CD4-positive, alpha-beta T cell (primary cell): ENCODE measurements around the gene VPS36. TPM values are rescaled to one million over a fixed set of nuclear protein-coding genes. Genes with fewer than 3 reads are reported as not detected.

Source experiments
- ATAC-seq: fragments of 200-7000 bp; cut with Tn5 transposase; one replicate; pipeline ENCODE4 v1.10.0; 2022; ENCODE audit warnings: mild to moderate bottlenecking; ENCODE audit not compliant: poor library complexity
- CTCF ChIA-PET: fragments of 350-600 bp; sonication (Branson Sonifier 250); formaldehyde crosslinking; loops from one replicate; lab custom pipeline; 2021; ENCODE audit warnings: antibody characterized with exemption, inconsistent platforms; lab: Charles Lee
- POLR2A ChIA-PET: fragments of 350-600 bp; sonication (Branson Sonifier 250); formaldehyde crosslinking; loops from one replicate; lab custom pipeline; 2021; ENCODE audit warnings: antibody characterized with exemption, inconsistent platforms; lab: Charles Lee
- DNase-seq, 14 experiments: peaks; one replicate each; pipeline ENCODE4 v3.0.0-alpha.2; 2013 to 2020; ENCODE audit warnings: mixed read lengths in 2 of 14
- H3K27ac ChIP-seq, 2 donors: one replicate each; pipeline versions ENCODE4 v1.5.1 to v1.7.0; 2013; ENCODE audit warnings: low read length in 2 of 2, low read depth in 1 of 2, mild to moderate bottlenecking in 1 of 2
- H3K27me3 ChIP-seq, 2 experiments: 1 replicate in 1 of 2; 2 replicates in 1 of 2; pipeline versions ENCODE4 v1.6.1 to v1.7.0; 2013; ENCODE audit warnings: low read length in 2 of 2, control low read depth in 1 of 2, mild to moderate bottlenecking in 1 of 2, moderate library complexity in 1 of 2; ENCODE audit not compliant: insufficient read depth in 2 of 2, control insufficient read depth in 1 of 2
- H3K36me3 ChIP-seq: one replicate; pipeline ENCODE4 v1.6.1; 2013; ENCODE audit warnings: low read length, control low read depth; ENCODE audit not compliant: insufficient read depth
- H3K4me1 ChIP-seq: one replicate; pipeline ENCODE4 v1.6.1; 2013; ENCODE audit warnings: low read length, control low read depth; ENCODE audit not compliant: insufficient read depth
- H3K4me3 ChIP-seq: one replicate; pipeline ENCODE4 v1.5.1; 2013; ENCODE audit warnings: mild to moderate bottlenecking, low read length, moderate library complexity
- H3K9me3 ChIP-seq, 2 experiments: 1 replicate in 1 of 2; 2 replicates in 1 of 2; pipeline versions ENCODE4 v1.6.1 to v1.7.0; 2013; ENCODE audit warnings: low read length in 2 of 2, mild to moderate bottlenecking in 2 of 2, control low read depth in 1 of 2, moderate library complexity in 1 of 2; ENCODE audit not compliant: control insufficient read depth in 1 of 2, insufficient read depth in 1 of 2
- H3K27ac Mint-ChIP-seq: one replicate; pipeline ENCODE4 v1.8.0; 2020; ENCODE audit warnings: mixed read lengths
- H3K27me3 Mint-ChIP-seq: one replicate; pipeline ENCODE4 v1.8.0; 2021; ENCODE audit warnings: mixed read lengths
- H3K36me3 Mint-ChIP-seq: one replicate; pipeline ENCODE4 v1.8.0; 2021; ENCODE audit warnings: low read depth, mixed read lengths
- H3K4me1 Mint-ChIP-seq: one replicate; pipeline ENCODE4 v1.8.0; 2021; ENCODE audit warnings: low read depth, mixed read lengths
- H3K4me3 Mint-ChIP-seq: one replicate; pipeline ENCODE4 v1.8.0; 2020; ENCODE audit warnings: mild to moderate bottlenecking, mixed read lengths
- H3K9me3 Mint-ChIP-seq: one replicate; pipeline ENCODE4 v1.8.0; 2020; ENCODE audit warnings: mixed read lengths
- CTCF ChIP-seq: fragments of 200-600 bp; IDR thresholded peaks from one replicate; pipeline ENCODE4 v1.8.0; 2022; ENCODE audit warnings: antibody characterized with exemption, mild to moderate bottlenecking
- intact Hi-C, 2 experiments: fragments of 100-400 bp; cut with DNase I in 1 of 2; cut with micrococcal nuclease in 1 of 2; formaldehyde crosslinking; loops; one replicate each; pipeline versions ENCODE4 v1.15.1 to v1.9.0; 2023 to 2025; cut with DNase I, micrococcal nuclease
- total RNA-seq, 174 experiments: library from RNA in 2 of 174; stranded (reverse) in 2 of 174; gene quantifications; one replicate each; pipeline ENCODE4 v1.2.3 and lab custom pipeline; 2021 to 2026

The VPS36 gene
- total RNA-seq, 2 experiments from 2014 or later, result 29.9 to 31.0 TPM

- peak within 1 kb of the TSS; percentile 71 for H3K4me3 Mint-ChIP-seq
- Histone ChIP-seq H3K27ac (no peak within 1 kb of the TSS), H3K4me1 (peaks cover 21% of the 10 kb centered on the region), H3K9me3 (peaks cover 0 to 19% of the 10 kb centered on the region in 2 experiments), H3K27me3 (peaks cover 6 to 26% of the 10 kb centered on the region in 2 experiments), H3K36me3 (no peaks in the 10 kb centered on the region), H3K4me3 (peak within 1 kb of the TSS; percentile 55)
- TF ChIP-seq CTCF, result no peak
- peak; percentile 26 for ATAC-seq
- POLR2A ChIA-PET, result no interaction called here
- no peak within 1 kb of the TSS for H3K27ac Mint-ChIP-seq
- H3K4me1 Mint-ChIP-seq, result peaks cover 24% of the 10 kb centered on the region
- CTCF ChIA-PET, result interaction anchor here (0.5 to 0.9 kb wide), 3 partner anchors 44 to 46 kb away, joined by 3 read pairs; no protein-coding TSS in a partner anchor
- peak in 4 of 14 experiments; percentile 2 to 20 (median 10) for DNase-seq
- peaks cover 33% of the 10 kb centered on the region for H3K27me3 Mint-ChIP-seq
- intact Hi-C loops, result no loop called here
- H3K36me3 Mint-ChIP-seq, result no peaks in the 10 kb centered on the region
- no peaks in the 10 kb centered on the region for H3K9me3 Mint-ChIP-seq
Observed at GRCh38 chr13:52405767-52406494, 44.5 kb downstream of the VPS36 start, which contains the start of gene THSD1. Gene THSD1 (minus strand): TSS chr13:52406172. CDS start chr13:52402600, 3,572 bp downstream.

- DNase-seq, result no peak
- Mint-ChIP-seq H3K4me3 (peak overlapping the region; percentile 71), H3K27me3 (peaks cover 33% of the 10 kb centered on the region), H3K36me3 (no peaks in the 10 kb centered on the region), H3K4me1 (peaks cover 24% of the 10 kb centered on the region), H3K27ac (no peak overlapping the region), H3K9me3 (no peaks in the 10 kb centered on the region)
- Histone ChIP-seq H3K4me1 (peaks cover 21% of the 10 kb centered on the region), H3K4me3 (peak overlapping the region; percentile 55), H3K36me3 (no peaks in the 10 kb centered on the region), H3K9me3 (peaks cover 0 to 19% of the 10 kb centered on the region in 2 experiments), H3K27me3 (peaks cover 6 to 26% of the 10 kb centered on the region in 2 experiments), H3K27ac (no peak overlapping the region)
- intact Hi-C loops, result no loop called here
- POLR2A ChIA-PET, result no interaction called here
- CTCF ChIA-PET, result interaction anchor here (0.5 to 0.9 kb wide), 3 partner anchors 45 kb away, joined by 3 read pairs; no protein-coding TSS in a partner anchor
- no peak for TF ChIP-seq CTCF
- ATAC-seq, result no peak
Observed at GRCh38 chr13:52405369-52405766, 45.1 kb downstream of the VPS36 start.

- intact Hi-C loops, result no loop called here
- no peak overlapping the region for H3K27ac Mint-ChIP-seq
Observed at GRCh38 chr13:52399708-52400107, 50.7 kb downstream of the VPS36 start.

More at GRCh38 chr13:52399708-52400107, 50.7 kb downstream of the VPS36 start:
- ATAC-seq (no peak), DNase-seq (peak in 3 of 14 experiments; percentile 6 to 22 (median 9))
- Mint-ChIP-seq H3K36me3 (no peaks in the 10 kb centered on the region), H3K4me3 (no peak overlapping the region), H3K4me1 (peaks cover 8% of the 10 kb centered on the region), H3K27me3 (peaks cover 43% of the 10 kb centered on the region), H3K9me3 (no peaks in the 10 kb centered on the region)
- CTCF ChIA-PET, result interaction anchor here (0.9 kb wide), 1 partner anchor 51 kb away, joined by 3 read pairs; the partner anchor contains the start of gene VPS36
- POLR2A ChIA-PET, result no interaction called here
- Histone ChIP-seq H3K4me3 (no peak overlapping the region), H3K27me3 (peaks cover 0 to 12% of the 10 kb centered on the region in 2 experiments), H3K27ac (no peak overlapping the region), H3K4me1 (peaks cover 8% of the 10 kb centered on the region), H3K9me3 (no peaks in the 10 kb centered on the region), H3K36me3 (no peaks in the 10 kb centered on the region)
- TF ChIP-seq CTCF, result no peak
